LNCaP clone FGC (cell line): ENCODE results near the gene CTTN.

Experiments
- DNase-seq: peaks from one replicate; pipeline ENCODE4 v3.0.0-alpha.2; 2011; ENCODE audit warnings: low read depth
- H3K4me3 ChIP-seq: 2 replicates; pipeline ENCODE4 v1.5.1; 2011; ENCODE audit warnings: mild to moderate bottlenecking, low read depth, low read length, control low read depth
- CTCF ChIP-seq: IDR thresholded peaks from 2 replicates; pipeline ENCODE4 v1.5.1; 2012; ENCODE audit warnings: mild to moderate bottlenecking; ENCODE audit not compliant: control insufficient read depth, insufficient read depth; ENCODE audit errors: extremely low read depth

The CTTN gene

GRCh38 chr11:70397983-70398833 lies at the start of gene CTTN:
CTTN (plus strand) TSS chr11:70398529; CDS start chr11:70407298, 8,769 bp downstream.
- DNase-seq, result peak; percentile 52
- no peak for TF ChIP-seq CTCF
- peak within 1 kb of the TSS; percentile 91 for H3K4me3 ChIP-seq

- H3K4me3 ChIP-seq, result no peak overlapping the region
- no peak for TF ChIP-seq CTCF
- DNase-seq, result no peak
These were observed 49.7 kb upstream of the CTTN start for GRCh38 chr11:70348608-70349007.

GRCh38 chr11:70351646-70352045 lies 46.7 kb upstream of the CTTN start:
- no peak for DNase-seq
- TF ChIP-seq CTCF, result no peak
- H3K4me3 ChIP-seq, result no peak overlapping the region

GRCh38 chr11:70352100-70352499 lies 46.2 kb upstream of the CTTN start:
- DNase-seq, result no peak
- no peak overlapping the region for H3K4me3 ChIP-seq
- no peak for TF ChIP-seq CTCF

- no peak overlapping the region for H3K4me3 ChIP-seq
- DNase-seq, result no peak
- no peak for TF ChIP-seq CTCF
These were observed 45.7 kb upstream of the CTTN start for GRCh38 chr11:70352601-70353000.

GRCh38 chr11:70353329-70353728 lies 45.0 kb upstream of the CTTN start:
- no peak for DNase-seq
- H3K4me3 ChIP-seq, result no peak overlapping the region
- no peak for TF ChIP-seq CTCF
